GM19328 (cell line): ENCODE data around the gene TRIM69.
"Not testable (repeated sequence)": the region's sequence is repeated elsewhere in the genome, so short reads cannot be mapped to it uniquely, and the experiment has no call there.

ENCODE experiments used
- ATAC-seq: cut with Tn5 transposase; IDR thresholded peaks from one replicate; pipeline ENCODE4 v1.9.1; 2021; ENCODE audit warnings: mild to moderate bottlenecking, moderate library complexity; ENCODE audit not compliant: unreplicated experiment

The TRIM69 gene

GRCh38 chr15:44738340-44738984 lies 2.1 kb downstream of the TRIM69 start:
- ATAC-seq: no peak

DNA sequence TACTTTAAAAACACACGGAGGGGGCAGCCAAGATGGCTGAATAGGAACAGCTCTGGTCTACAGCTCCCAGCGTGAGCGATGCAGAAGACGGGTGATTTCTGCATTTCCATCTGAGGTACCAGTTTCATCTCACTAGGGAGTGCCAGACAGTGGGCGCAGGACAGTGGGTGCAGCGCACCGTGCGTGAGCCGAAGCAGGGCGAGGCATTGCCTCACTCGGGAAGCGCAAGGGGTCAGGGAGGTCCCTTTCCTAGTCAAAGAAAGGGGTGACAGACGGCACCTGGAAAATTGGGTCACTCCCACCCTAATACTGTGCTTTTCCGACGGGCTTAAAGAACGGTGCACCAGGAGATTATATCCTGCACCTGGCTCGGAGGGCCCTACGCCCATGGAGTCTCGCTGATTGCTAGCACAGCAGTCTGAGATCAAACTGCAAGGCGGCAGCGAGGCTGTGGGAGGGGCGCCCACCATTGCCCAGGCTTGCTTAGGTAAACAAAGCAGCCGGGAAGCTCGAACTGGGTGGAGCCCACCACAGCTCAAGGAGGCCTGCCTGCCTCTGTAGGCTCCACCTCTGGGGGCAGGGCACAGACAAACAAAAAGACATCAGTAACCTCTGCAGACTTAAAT lies 3.0 kb downstream of the TRIM69 start:
- ATAC-seq: not testable (repeated sequence)

GRCh38 chr15:44743454-44743853 lies 7.1 kb downstream of the TRIM69 start:
- not testable (repeated sequence) for ATAC-seq

DNA sequence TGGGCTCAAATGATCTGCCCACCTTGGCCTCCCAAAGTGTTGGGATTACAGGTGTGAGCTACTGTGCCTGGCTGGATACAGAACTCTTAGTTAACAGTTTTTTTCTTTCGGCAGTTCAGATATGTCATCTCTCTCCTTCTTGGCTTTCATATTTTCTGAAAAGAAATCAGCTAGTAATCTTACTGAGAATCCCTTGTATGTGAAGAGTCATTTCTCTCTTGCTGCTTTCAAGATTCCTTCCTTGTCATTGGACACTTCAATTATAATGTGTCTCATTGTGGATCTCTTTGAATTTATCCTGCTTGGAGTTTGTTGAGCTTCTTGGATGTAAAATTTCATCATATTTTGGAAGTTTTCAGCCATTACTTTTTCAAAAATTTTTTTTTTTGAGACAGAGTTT lies 17.0 kb downstream of the TRIM69 start:
- ATAC-seq: no peak

- ATAC-seq: no peak
Observed at GRCh38 chr15:44763187-44763586, 26.9 kb downstream of the TRIM69 start.

GRCh38 chr15:44763848-44764247 lies 27.5 kb downstream of the TRIM69 start:
- ATAC-seq: no peak

GRCh38 chr15:44765036-44765435 lies 28.7 kb downstream of the TRIM69 start:
- ATAC-seq: no peak

GRCh38 chr15:44769521-44769920 lies 33.2 kb downstream of the TRIM69 start:
- no peak for ATAC-seq

DNA sequence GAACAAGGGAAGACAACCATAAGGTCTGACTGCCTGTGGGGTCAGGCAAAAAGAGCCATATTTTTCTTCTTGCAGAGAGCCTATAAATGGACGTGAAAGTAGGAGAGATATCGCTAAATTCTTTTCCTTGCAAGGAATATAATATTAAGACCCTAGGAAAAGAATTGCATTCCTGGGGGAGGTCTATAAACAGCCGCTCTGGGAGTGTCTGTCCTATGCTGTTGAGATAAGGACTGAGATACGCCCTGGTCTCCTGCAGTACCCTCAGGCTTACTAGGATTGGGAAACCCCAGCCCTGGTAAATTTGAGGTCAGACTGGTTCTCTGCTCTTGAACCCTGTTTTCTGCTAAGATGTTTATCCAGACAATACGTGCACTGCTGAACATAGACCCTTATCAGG lies 34.4 kb downstream of the TRIM69 start:
- ATAC-seq: not testable (repeated sequence)

GRCh38 chr15:44775953-44776352 lies 39.6 kb downstream of the TRIM69 start:
- ATAC-seq: no peak

GRCh38 chr15:44779761-44780160 lies 43.4 kb downstream of the TRIM69 start:
- no peak for ATAC-seq

DNA sequence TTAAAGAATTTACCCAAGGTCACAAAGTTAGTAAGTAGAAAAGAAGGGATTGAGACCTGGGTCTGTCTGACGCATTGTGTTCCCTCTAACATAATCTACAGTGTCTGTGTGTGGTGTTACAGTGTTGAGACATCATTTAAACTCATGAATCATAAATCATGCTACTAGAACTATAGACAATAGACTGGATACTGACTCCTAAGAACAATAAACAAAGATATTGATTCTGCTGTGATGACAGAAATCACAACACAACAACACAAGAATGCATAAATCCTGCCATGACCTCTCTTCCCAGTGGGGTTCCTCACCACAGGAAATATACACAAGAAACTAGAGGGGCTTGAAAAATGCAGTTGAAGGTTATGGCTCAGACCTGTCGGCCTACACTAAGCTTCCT lies 44.3 kb downstream of the TRIM69 start:
- ATAC-seq: no peak

DNA sequence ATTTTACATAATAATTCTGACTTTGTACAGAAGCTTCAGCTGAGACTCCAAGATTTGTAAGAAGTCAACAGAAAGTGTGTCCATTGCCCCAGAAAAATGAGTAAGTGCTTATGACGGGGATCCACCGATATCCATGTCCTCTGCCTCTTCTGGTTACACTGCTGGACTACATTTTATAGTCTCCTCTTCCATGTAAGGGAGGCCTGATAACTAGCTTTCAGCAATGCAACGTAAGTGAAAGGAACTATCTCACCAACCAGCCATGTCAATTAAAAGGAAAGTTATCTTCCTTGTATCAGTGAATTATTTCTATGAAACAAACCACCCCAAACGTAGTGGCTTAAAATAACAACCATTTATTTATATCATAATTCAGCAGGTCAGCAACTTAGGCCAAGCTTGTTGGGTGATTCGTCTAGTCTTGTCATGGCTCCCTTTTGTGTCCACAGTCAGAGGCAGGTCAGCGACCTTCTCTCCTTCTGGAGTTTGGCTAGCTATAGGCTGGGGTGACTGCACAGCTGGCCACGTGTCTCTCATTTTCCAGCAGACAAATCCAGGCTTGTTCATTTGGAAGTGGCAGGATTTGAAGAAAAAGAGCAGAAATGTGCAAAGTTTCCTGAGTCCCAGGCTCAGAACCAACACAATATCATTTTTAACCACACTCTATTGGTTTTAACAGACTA lies 44.9 kb downstream of the TRIM69 start:
- no peak for ATAC-seq

- ATAC-seq: no peak
Observed at GRCh38 chr15:44782516-44782915, 46.2 kb downstream of the TRIM69 start.

GRCh38 chr15:44784918-44785274 lies 48.6 kb downstream of the TRIM69 start:
- ATAC-seq: not testable (repeated sequence)

DNA sequence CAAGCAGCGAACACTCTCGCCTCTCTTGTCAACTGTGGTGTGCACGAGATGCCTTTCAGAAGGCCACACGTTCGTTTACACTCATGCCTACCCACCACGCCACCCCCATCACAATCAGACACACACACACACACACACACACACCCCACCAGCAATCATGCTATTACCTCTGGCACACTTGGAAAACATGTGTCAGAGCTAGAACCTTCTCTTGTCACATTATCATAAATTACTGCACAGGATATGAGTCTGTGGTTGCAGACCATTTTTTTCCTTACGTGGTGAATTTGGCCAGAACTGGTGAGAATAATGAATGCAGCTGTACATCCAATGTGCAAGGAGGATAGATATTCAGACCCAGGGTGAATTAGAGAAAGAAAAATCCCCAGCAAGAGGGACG lies 52.4 kb downstream of the TRIM69 start:
- no peak for ATAC-seq

GRCh38 chr15:44790215-44790614 lies 53.9 kb downstream of the TRIM69 start:
- ATAC-seq: no peak

GRCh38 chr15:44790656-44791055 lies 54.3 kb downstream of the TRIM69 start:
- ATAC-seq: no peak

GRCh38 chr15:44792715-44793114 lies 56.4 kb downstream of the TRIM69 start:
- no peak for ATAC-seq

DNA sequence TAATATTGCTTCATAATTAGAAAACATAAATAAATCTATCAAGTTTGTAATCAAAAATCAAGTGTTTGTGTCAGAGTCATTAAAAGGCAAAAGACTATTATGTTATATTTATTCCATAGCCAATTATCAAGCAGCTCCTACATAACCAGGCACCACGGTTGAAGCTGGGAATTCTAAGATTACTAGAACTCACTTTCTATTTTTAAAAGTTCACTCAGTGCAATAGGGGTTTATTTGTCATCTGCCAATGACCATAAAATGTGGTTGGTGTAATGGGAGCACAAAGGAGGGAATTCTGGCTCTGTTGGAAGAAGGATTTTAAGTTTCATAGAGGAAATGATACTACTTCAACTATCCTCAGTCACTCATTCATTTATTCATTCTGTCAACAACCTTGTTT lies 57.7 kb downstream of the TRIM69 start:
- ATAC-seq: no peak

- no peak for ATAC-seq
Observed at GRCh38 chr15:44796508-44796907, 60.2 kb downstream of the TRIM69 start.

- no peak for ATAC-seq
Observed at GRCh38 chr15:44798826-44799225, 62.5 kb downstream of the TRIM69 start.
